NCI-H1105 (cell line): ENCODE results near the gene MCHR1.
"Not testable (repeated sequence)": the region's sequence is repeated elsewhere in the genome, so short reads cannot be mapped to it uniquely, and the experiment has no call there.

Experiments
- DNase-seq: peaks from one replicate; lab custom pipeline; 2025; lab: John Stamatoyannopoulos, UW

Gene MCHR1

DNA sequence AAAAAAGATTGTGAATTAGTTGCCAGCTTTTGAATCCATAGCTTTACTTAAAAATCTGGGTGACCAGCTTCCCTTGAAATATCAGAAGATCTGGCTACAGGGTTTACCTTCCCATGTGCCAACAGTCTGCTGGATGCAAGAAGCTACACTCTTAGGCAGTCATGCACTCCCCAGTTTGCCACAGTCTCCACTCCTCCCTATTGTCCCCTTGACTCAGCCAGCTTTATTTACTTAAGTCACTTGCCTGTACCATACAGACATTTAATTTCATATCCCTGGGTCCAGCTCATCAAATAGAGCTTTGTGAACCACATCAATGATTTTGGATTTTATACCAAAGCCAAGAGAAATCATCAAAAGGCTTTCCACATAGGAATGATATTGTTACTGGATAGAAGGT is 12.2 kb downstream of the MCHR1 start:
- DNase-seq, result no peak

DNA sequence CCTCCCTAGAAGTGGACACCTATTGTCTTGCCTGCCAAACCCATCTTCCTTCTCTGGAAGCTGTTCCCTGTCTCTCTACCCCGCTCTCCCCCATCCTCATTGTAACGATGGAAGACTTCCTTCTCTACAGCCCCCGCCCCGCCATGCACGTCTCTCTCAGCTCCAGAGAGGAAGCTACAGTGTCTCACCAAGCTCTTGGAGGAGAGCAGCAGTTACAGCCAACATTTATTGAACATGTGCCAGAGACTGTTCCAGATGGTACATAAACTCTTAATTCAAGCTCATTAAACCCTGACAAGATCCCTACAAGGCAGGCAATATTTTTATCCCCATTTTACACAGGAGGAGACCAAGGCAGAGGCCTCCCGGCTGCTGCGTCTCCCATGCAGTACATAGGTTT is 15.1 kb downstream of the MCHR1 start:
- DNase-seq, result no peak

DNA sequence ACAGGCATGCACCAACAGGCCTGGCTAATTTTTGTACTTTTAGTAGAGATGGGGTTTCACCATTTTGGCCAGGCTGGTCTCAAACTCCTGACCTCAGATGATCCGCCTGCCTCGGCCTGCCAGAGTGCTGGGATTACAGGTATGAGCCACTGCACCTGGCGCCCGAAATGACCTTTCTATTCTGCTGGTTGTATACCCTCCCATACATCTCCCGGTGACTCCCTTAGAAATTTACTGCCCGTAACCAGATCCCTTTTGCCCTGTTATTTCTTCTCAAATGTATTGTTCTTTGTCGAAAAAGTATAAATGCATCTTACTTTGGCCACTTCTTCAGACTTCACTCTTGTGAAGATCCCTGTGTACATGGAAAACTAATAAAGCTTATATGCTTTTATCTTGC is 22.0 kb downstream of the MCHR1 start:
- no peak for DNase-seq

DNA sequence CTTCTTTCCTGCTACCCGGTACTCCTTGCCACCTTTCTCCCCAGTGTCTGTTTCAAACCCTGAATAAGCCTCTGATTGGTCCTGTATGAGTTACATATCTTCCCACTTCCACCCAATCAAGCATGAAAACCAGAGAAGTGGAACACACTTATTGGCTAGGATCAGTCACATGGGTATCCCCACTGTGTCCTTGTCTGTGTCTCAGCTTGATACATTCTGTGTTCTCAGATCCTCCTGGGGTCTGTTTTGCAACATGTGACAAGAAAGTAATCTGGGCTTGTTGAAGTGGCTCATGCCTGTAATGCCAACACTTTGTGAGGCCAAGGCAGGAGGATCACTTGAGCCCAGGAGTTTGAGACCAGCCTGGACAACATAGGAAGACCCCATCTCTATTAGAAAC is 23.9 kb downstream of the MCHR1 start:
- DNase-seq, result no peak

DNA sequence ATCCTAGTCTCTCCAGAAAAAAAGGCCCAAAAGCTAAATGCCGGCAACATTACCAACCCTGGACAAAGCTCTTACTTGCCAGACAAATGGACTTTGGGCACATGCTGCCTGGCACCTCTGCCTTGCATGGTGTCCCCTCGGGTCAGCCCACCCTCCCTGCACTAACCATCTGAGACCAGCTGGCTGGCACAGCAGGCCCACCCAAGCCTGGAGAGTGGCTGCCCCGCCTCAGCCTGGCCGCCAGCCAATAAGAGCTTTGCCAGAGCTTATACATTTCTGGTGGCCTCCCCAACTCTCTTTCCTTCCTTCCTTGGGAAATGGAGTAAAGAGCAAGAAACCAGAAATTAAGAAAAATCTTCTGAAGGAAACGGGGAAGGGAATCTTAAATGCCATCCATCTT is 24.5 kb downstream of the MCHR1 start:
- no peak for DNase-seq

DNA sequence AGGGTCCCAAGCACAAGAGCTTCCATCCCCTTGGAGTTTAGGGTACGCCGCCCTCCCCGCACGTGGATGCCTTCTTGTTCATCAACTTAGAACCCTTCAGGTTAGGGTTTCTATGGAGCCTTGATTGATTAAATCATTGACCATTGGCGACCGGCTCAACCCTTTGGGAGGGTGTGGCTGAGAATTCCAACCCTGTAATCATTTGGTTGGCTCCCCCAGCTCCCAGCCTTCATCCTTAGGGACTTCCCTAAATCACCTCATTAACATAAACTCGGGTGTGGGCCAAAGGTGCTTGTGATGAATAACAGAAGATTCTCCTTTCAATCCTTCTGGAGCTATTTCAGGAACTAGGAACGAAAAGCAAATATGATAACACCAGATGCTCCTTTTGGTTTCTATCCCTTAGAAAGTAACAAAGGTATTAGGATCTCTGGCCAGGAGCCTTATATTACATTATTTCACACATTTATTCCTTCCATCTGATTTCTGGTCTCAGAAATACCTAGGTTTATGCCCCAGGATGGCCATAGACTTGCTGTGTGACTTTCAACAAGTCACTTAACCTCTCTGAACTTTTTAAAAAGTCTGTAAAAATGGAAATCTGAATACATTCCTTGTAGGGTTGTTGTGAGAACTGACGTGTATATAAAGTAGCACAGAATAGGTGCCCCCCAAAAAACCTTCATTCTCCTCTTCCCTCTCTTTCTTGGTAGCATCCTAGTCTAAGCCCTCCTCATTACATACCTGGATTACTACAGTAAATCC is 26.8 kb downstream of the MCHR1 start:
- DNase-seq, result no peak

DNA sequence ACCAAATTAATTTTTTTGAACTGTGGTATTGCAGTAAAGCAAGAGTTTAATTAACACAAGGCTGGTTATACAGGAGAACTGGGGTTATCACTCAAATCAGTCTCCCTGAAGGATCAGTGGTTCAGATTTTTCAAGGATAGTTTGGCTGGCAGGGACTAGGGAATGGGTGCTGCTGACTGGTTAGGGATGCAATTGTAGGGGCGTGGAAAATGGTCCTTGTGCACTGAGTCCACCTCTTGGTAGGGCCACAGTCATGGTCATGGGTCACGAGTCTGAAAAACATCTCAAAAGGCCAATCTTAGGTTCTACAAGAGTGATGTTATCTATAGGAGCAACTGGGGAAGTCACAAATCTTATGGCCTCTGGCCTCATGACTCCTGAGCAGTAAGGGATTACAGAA is 27.9 kb downstream of the MCHR1 start:
- no peak for DNase-seq

DNA sequence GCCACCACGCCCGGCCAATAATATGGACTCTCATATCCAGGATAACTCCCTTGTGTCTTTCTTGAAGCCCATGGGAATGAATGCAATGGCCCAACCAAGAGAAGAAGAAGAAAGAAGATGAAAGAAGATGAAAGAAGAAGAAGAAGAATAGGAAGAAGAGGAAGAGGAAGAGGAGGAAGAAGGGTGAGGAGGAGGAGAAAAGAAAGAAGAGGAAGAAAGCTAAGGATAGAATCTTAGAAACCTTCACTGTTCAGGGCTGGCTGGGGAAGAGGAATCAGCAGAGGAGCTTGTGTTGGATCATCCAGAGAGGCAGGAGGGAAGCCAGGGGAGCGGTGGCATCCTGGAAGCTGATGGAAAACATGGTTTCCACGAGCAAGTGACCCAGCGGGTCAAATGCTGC is 28.9 kb downstream of the MCHR1 start:
- no peak for DNase-seq

DNA sequence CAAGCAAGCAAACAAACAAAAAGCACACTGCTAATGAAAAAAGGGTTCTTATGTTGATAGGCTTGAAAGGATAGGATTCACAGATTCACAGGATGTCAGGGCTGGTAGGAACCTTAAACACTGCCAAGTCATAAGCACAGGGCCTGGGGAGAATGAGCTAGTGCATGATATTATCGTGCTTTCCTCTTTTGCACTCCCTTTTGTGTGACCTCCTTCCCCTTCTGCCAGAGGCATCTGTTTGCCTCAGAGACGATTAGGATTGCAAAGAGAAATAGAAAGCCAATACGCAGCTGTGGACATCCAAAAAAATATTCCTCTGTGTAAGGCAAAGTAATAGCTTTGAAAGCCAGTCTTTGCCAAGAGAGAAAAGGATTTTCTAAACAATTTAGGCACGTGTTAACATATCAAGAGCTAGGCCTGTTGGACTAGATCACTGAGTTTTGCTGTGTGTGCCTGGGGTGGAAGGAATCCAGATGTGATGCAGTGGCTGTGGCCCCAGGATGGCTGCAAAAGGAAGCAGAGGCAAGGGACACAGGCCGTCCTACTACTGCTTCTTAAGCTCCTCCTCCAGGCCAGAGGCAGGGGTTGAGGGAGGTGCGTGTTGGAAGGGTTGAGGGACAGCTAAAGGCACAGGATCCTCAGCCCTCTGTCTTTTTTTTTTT is 30.6 kb downstream of the MCHR1 start:
- no peak for DNase-seq

DNA sequence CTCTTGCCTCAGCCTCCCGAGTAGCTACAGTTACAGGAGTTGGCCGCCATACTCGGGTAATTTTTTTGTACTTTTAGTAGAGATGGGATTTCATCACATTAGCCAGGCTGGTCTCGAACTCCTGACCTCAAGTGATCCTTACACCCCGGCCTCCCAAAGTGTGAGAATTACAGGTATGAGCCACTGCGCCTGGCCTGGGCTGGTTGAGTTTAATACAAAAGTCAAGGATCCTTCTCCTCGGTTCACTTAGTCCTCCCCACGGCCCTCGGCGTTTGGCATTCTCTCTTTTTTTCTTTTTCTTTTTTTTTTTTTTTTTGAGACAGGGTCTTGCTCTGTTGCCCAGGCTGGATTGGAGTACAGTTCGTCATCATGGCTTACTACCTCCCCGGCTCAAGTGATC is 33.0 kb downstream of the MCHR1 start:
- DNase-seq, result no peak

DNA sequence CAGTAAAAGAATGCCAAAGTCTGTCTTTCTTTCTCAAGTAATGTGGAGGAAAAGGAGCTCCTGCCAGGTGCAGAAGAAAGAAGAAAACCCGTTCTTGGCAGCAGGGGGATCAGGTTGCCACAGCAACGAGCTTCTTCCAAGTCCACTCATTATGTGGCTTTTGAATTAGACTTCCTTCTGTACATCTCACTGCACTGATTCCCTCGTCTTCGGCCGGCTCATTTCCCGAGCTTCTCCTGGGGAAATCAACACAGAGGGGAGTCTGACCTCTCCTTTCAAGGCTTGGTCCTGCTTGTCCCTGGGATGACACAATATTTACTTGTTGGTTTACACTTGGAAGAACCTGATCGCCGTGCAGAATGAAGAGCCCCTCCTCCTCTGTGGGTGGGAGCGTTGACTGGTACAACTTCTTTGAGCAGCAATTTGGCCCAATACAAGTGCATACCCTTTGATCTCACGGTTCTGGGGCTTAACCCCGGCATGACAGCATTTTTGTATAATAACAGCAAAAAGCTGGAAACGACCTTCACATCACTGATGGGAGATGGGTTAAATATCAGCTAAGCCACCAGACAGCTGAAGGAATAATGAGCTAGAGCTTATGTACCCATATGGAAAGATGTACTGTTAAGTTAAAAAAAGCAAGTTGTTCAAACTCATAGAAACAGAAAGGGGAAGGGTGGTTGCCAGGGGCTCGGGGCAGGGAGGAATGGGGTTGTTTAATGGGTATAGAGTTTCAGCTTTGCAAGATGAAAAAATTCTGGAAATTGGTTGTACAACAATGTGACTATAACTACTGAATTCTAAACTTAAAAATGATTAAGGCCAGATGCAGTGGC is 35.4 kb downstream of the MCHR1 start:
- DNase-seq, result no peak

DNA sequence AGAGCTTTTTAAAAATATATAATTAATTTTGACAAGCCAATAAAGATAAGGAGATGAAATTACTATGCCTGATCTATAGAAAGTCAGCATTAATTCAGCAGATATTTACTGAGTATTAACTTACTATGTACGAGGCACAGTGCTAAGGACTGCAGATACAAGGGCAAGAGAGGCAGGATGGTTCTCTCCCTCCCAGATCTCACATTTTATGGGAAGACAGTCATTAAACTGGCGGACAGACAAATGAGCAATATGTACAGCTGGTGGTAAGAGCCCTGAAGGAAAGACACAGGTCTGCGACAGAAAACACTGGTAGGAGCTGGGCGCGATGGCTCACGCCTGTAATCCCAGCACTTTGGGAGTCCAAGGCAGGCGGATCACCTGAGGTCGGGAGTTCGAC is 36.8 kb downstream of the MCHR1 start:
- no peak for DNase-seq

DNA sequence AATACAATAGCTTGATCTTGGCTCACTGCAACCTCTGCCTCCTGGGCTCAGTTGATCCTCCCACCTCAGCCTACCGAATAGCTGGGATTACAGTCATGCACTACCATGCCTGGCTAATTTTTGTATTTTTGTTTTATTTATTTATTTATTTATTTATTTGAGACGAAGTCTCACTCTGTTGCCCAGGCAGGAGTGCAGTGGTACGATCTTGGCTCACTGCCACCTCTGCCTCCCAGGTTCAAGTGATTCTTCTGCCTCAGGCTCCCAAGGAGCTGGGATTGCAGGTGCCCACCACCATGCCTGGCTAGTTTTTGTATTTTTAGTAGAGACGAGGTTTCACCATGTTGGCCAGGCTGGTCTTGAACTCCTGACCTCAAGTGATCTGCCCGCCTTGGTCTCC is 38.4 kb downstream of the MCHR1 start:
- not testable (repeated sequence) for DNase-seq

DNA sequence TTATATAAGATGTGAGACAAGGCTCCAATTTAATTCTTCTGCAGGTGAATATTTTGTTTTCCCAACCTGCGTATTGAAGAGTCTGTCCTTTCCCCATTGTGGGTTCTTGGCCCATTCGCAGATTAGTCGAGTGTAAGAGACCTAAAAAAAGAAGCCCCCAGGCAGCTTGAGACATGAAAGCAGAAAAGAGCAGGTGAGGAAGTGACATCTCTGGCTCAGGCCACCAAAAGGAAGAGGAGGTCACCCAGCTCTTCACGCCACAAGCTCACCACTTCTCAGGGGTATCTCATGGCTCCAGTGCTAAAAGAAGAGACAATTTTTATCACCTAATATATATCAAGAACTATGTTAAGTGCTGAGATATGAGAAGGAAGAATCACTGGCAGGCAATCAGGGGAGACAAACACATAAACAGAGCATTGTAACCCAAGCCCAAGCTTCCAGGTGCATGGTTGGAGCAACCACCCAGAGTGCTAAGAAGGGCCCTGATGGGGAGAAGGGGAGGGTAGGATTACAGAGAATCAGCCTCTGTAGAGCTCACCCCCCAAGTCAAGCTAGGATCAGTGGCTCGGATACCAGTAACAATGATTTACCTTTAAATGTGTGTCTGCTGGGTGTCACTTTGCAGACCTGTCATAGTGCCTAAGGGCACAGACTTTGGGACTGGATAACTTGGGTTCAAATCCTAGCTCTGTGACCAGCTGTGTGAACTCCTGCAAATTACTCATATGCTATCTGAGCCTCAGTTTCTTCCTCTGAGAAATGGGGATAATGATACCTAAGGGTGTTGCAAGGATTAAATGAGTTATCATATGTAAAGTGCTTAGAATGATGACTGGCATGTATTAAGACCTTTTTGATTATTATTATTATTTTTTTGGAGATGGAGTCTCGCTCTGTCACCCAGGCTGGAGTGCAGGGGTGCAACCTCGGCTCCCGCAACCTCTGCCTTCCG is 39.2 kb downstream of the MCHR1 start:
- no peak for DNase-seq

DNA sequence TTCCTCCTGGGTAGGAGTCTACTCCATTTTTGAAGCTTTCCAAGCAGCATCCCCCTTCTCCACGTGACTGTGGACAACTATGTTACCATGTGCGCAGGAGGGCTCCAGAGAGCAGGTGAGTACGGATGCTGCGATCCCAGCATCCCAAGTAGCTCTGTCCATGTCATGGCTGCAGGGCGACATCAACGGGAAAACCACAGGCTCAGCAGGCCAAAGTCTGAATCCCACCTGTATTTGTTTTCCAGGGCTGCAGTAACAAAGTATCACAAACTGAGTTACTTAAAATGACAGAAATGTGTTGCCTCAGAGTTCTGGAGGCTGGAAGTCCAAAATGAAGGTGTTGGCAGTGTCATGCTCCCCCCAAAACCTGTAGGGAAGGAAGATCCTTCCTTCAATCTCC is 40.3 kb downstream of the MCHR1 start:
- no peak for DNase-seq

DNA sequence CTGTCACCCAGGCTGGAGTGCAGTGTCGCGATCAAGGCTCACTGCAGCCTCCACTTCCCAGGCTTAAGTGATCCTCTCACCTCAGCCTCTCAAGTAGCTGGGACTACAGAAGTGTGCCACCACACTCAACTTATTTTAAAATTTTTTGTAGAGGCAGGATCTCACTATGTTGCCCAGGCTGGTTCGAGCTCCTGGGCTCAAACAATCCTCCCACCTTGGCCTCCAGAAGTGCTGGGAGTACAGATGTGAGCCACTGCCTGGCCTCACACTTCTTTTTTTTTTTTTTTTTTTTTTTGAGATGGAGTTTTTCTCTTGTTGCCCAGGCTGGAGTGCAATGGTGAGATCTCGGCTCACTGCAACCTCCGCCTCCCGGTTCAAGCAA is 40.9 kb downstream of the MCHR1 start:
- not testable (repeated sequence) for DNase-seq

DNA sequence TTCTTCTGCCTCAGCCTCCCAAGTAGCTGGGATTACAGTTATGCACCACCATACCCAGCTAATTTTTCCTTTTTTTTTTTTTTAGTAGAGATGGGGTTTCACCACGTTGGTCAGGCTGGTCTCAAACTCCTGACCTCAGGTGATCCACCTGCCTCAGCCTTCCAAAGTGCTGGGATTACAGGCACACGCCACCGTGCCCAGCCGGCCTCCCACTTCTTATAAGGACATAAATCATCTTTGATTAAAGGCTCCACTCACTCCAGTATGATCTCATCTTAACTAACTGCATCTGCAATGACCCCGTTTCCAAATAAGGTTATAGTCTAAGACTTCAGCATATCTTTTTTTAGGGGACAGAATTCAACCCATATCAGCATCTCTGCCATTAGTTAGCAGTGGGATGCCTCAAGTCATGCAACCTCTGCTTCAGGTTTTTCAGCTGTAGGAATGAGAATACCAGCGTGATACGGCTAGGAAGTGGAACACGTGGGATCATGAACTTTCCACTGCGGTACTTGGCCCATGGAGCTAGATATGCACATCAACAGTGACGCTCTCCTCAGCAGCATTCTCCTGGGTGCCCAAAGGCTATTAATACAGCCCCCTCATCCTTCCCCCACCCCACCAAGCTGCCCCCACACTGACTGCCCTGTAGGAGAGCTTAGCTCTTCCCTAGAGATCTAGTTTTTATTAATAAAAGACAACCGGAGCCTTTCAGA is 41.4 kb downstream of the MCHR1 start:
- no peak for DNase-seq

DNA sequence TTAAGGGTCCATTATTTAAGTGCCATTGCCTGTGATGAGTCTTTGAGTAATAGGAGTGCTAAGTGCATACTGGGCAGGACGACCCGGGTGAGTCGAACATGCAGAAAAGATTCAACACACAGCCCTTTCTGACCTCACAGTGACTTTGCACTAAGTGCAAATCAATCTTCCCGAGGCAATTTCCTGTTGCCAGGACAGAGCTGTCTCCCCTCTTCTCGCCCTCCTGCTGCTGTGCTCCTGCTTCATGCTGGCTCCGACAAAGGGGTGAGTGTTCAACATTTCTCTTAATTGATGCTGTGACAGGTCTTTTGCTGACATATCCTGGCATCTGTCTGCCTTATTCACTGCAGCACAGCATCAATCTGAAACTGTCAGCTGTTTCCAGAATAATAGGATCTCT is 42.0 kb downstream of the MCHR1 start:
- DNase-seq, result no peak

DNA sequence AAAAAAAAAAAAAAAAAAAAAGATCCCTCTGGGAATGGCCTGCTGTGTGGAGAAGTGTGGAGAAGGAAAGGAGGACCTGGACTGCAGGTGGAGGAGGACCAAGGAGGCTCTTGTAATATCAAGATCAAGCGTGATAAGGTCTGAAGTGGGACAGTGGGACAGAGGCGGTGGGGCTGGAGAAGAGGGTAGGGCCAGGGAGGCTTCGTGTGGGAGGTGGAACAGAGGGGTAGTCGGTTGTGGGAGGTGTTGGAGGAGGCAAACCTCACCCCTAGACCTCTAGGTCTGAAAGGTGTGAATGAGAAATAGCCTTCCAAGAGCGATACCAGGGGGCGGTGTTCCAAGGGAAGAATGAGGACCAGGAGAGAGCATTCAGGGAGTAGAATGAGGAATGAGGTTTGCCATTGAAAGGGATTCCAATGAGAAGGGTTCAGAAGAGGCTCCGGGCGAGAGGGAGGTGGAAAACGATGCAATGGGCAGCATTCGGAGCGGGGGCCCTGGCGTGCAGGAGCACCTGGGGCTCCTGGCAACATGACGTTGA is 44.2 kb downstream of the MCHR1 start:
- DNase-seq, result no peak

DNA sequence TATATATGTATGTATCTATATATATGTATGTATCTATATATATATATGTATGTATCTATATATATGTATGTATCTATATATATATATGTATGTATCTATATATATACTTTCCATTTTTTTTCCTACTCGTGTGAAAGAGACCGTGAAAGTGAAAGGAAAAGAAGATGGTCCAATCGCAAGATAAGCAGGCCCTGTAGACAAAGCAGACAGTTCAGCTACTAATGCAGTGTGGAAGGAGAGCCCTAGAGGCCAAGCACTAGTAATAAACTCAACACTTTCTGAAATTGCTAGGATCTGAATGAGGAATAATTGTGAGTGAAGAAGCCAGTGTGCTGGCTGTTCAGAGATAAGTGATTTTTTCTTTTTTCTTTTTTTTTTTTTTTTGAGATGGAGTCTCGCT is 47.2 kb downstream of the MCHR1 start:
- DNase-seq, result no peak
